GM19324 (cell line): ENCODE data around the gene SALL3.

Experiments
- ATAC-seq: cut with Tn5 transposase; IDR thresholded peaks from one replicate; pipeline ENCODE4 v1.9.1; 2021; ENCODE audit warnings: mild to moderate bottlenecking, moderate library complexity; ENCODE audit not compliant: unreplicated experiment, low FRiP score

The SALL3 gene

GRCh38 chr18:78998371-78999071, 18.9 kb downstream of the SALL3 start:
- ATAC-seq: no peak

- no peak for ATAC-seq
Measured at GRCh38 chr18:78999939-79000338, 20.3 kb downstream of the SALL3 start.

GRCh38 chr18:79000997-79001396, 21.4 kb downstream of the SALL3 start:
- no peak for ATAC-seq

GRCh38 chr18:79005653-79006052, 26.0 kb downstream of the SALL3 start:
- no peak for ATAC-seq

GRCh38 chr18:79006106-79006795, 26.6 kb downstream of the SALL3 start:
- ATAC-seq: no peak

- no peak for ATAC-seq
Measured at GRCh38 chr18:79007440-79007839, 27.8 kb downstream of the SALL3 start.

- no peak for ATAC-seq
Measured at GRCh38 chr18:79008356-79008940, 28.8 kb downstream of the SALL3 start.

- no peak for ATAC-seq
Measured at GRCh38 chr18:79010802-79011201, 31.2 kb downstream of the SALL3 start.

- no peak for ATAC-seq
Measured at GRCh38 chr18:79011300-79011870, 31.8 kb downstream of the SALL3 start.

GRCh38 chr18:79013869-79014268, 34.3 kb downstream of the SALL3 start:
- no peak for ATAC-seq

- no peak for ATAC-seq
Measured at GRCh38 chr18:79018911-79019310, 39.3 kb downstream of the SALL3 start.

GRCh38 chr18:79019881-79020280, 40.3 kb downstream of the SALL3 start:
- no peak for ATAC-seq

GRCh38 chr18:79022603-79023002, 43.0 kb downstream of the SALL3 start:
- no peak for ATAC-seq

- ATAC-seq: no peak
Measured at GRCh38 chr18:79026491-79026890, 46.9 kb downstream of the SALL3 start.

- ATAC-seq: no peak
Measured at GRCh38 chr18:79030680-79031079, 51.1 kb downstream of the SALL3 start.

GRCh38 chr18:79042276-79042675, 62.7 kb downstream of the SALL3 start:
- no peak for ATAC-seq

- ATAC-seq: no peak
Measured at GRCh38 chr18:79043288-79043687, 63.7 kb downstream of the SALL3 start.

- no peak for ATAC-seq
Measured at GRCh38 chr18:79046522-79046921, 66.9 kb downstream of the SALL3 start.

GRCh38 chr18:79047556-79048244, 68.1 kb downstream of the SALL3 start:
- ATAC-seq: no peak

- ATAC-seq: no peak
Measured at GRCh38 chr18:79048245-79048632, 68.6 kb downstream of the SALL3 start.

- no peak for ATAC-seq
Measured at GRCh38 chr18:79049506-79049905, 69.9 kb downstream of the SALL3 start.
